Spleen (tissue), 7 donors: ENCODE data around the gene GGT6.

Experiments
- CTCF ChIP-seq, 11 experiments: fragments of 200-600 bp in 7 of 11; fragments of 450-650 bp in 4 of 11; sonication (generic) in 4 of 11; IDR thresholded peaks in 8 of 11; conservative IDR thresholded peaks in 3 of 11; 1 replicate in 7 of 11; 2 replicates in 4 of 11; pipeline versions ENCODE4 v1.4.0 to v1.8.0; 2016 to 2021; ENCODE audit warnings: antibody characterized with exemption in 11 of 11, inconsistent platforms in 4 of 11, mild to moderate bottlenecking in 1 of 11
- POLR2A ChIP-seq, 3 donors: fragments of 450-650 bp; IDR thresholded peaks; one replicate each; pipeline ENCODE4 v1.5.1; 2017; ENCODE audit warnings: antibody characterized with exemption in 3 of 3, mild to moderate bottlenecking in 1 of 3
- donor health status: DM: no; HTN: no; CAD: no; lungs with moderate emphysema.
- donor health status: DM: no; HTN: no; CAD: no.
- donor health status: DM: no; HTN: no; CAD: no.

DNA sequence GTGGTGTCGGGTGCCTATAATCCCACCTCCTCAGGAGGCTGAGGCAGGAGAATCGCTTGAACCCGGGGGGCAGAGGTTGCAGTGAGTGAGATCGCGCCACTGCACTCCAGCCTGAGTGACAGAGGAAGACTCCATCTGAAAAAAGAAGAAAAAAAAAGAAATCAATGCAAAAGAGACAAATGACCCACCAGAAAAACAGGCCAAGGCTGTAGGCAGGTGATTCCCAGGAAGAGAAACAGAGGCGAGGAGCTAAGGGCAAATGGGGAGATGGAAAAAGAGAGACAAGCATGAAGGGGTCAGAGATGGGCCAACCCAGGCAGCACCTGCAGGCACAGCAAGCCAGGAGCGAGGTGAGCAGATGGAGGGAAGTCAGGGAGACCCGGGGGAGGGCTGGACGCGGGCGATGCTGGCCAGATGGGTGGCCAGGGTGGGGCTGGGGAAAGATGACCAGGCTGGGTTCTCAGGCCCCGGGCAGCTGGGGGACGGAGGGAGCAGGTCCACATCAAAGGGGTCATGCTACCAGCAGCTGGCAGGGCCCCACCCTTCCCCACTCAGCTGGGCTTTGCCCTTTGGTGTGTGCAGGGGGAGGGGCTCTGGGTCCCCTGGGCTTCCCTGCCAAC lies 30.7 kb downstream of the GGT6 start:
- no peak for TF ChIP-seq POLR2A (IDR thresholded peaks at IDR 0.05)
- no peak for TF ChIP-seq CTCF (IDR thresholded peaks at IDR 0.05 in 8 of 11, conservative IDR thresholded peaks at IDR 0.05 in 3 of 11)
